SK-N-SH (cell line): ENCODE data around the gene COL25A1. TPM values are rescaled to one million over a fixed set of nuclear protein-coding genes. Genes with fewer than 3 reads are reported as not detected.

ENCODE experiments used
- CTCF ChIA-PET: fragments of 300-600, 350-600 bp; formaldehyde crosslinking; extraction: SDS; loops from one replicate; lab custom pipeline; 2021; lab: Yijun Ruan, JAX
- POLR2A ChIA-PET: fragments of 350-600 bp; sonication (Branson Sonifier 250); formaldehyde crosslinking; extraction: SDS; loops from one replicate; lab custom pipeline; 2020; ENCODE audit warnings: antibody characterized with exemption, inconsistent platforms; lab: Yijun Ruan, JAX
- DNase-seq: peaks from one replicate; pipeline ENCODE4 v3.0.0; 2012
- H2AFZ ChIP-seq: fragments of 200-600 bp; sonication (generic); 2 replicates; pipeline ENCODE4 v1.8.1; 2016; ENCODE audit warnings: antibody characterized with exemption, mild to moderate bottlenecking, low read depth
- H3F3A ChIP-seq: fragments of 200-600 bp; sonication (generic); replicated peaks from 2 replicates; pipeline ENCODE3; 2016; ENCODE audit warnings: antibody characterized with exemption, mild to moderate bottlenecking; ENCODE audit not compliant: insufficient read depth
- H3K27ac ChIP-seq, 2 experiments: fragments of 200-500 bp in 1 of 2; fragments of 200-600 bp in 1 of 2; sonication (Bioruptor generic) in 1 of 2; sonication (generic), shearing (Covaris generic) in 1 of 2; 2 replicates each; pipeline versions ENCODE4 v1.5.1 to v1.6.1; 2014 to 2016; ENCODE audit warnings: low read depth in 2 of 2, inconsistent platforms in 1 of 2, low read length in 1 of 2, mild to moderate bottlenecking in 1 of 2, mixed read lengths in 1 of 2
- H3K27me3 ChIP-seq: fragments of 200-600 bp; sonication (generic), shearing (Covaris generic); 2 replicates; pipeline ENCODE4 v1.6.1; 2016; ENCODE audit warnings: mixed run types; ENCODE audit not compliant: insufficient read depth
- H3K36me3 ChIP-seq, 2 experiments: fragments of 200-500 bp in 1 of 2; fragments of 200-600 bp in 1 of 2; sonication (Bioruptor generic) in 1 of 2; sonication (generic) in 1 of 2; replicated peaks in 1 of 2; 2 replicates each; pipeline versions ENCODE3 to v1.5.1; 2014 to 2016; ENCODE audit warnings: low read length in 1 of 2, mild to moderate bottlenecking in 1 of 2; ENCODE audit not compliant: insufficient read depth in 2 of 2, control insufficient read depth in 1 of 2
- H3K4me1 ChIP-seq, 2 experiments: fragments of 200-500 bp in 1 of 2; fragments of 200-600 bp in 1 of 2; sonication (Bioruptor generic) in 1 of 2; sonication (generic), shearing (Covaris generic) in 1 of 2; 2 replicates each; pipeline versions ENCODE4 v1.5.1 to v1.6.1; 2014 to 2016; ENCODE audit warnings: low read depth in 1 of 2, low read length in 1 of 2, mixed run types in 1 of 2; ENCODE audit not compliant: insufficient read depth in 2 of 2, control insufficient read depth in 1 of 2
- H3K4me2 ChIP-seq: fragments of 200-600 bp; sonication (generic), shearing (Covaris generic); 2 replicates; pipeline ENCODE4 v1.6.1; 2017; ENCODE audit warnings: mixed run types
- H3K4me3 ChIP-seq, 2 experiments: fragments of 200-500 bp in 1 of 2; fragments of 200-600 bp in 1 of 2; sonication (Bioruptor generic) in 1 of 2; sonication (generic), shearing (Covaris generic) in 1 of 2; 2 replicates each; pipeline versions ENCODE4 v1.5.1 to v1.8.1; 2014 to 2016; ENCODE audit warnings: low read depth in 2 of 2, inconsistent platforms in 1 of 2, low read length in 1 of 2, mild to moderate bottlenecking in 1 of 2, mixed read lengths in 1 of 2, moderate library complexity in 1 of 2
- H3K79me2 ChIP-seq: fragments of 200-600 bp; sonication (generic); 2 replicates; pipeline ENCODE4 v1.8.1; 2017; ENCODE audit warnings: mild to moderate bottlenecking; ENCODE audit not compliant: insufficient read depth
- H3K9ac ChIP-seq: fragments of 200-600 bp; sonication (generic); 2 replicates; pipeline ENCODE4 v1.6.1; 2017; ENCODE audit warnings: mixed run types
- H3K9me2 ChIP-seq: fragments of 200-600 bp; sonication (generic); 2 replicates; pipeline ENCODE4 v1.6.1; 2017; ENCODE audit warnings: mixed run types
- H3K9me3 ChIP-seq: fragments of 200-600 bp; sonication (generic); 2 replicates; pipeline ENCODE4 v1.6.1; 2017; ENCODE audit warnings: mixed run types, mild to moderate bottlenecking, moderate library complexity
- H4K20me1 ChIP-seq: fragments of 200-600 bp; sonication (generic); 2 replicates; pipeline ENCODE4 v1.6.1; 2017; ENCODE audit warnings: mild to moderate bottlenecking, mixed run types; ENCODE audit not compliant: insufficient read depth
- CHD2 ChIP-seq: fragments of 150-350 bp; IDR thresholded peaks from 2 replicates; pipeline ENCODE4 v1.6.1; 2018; ENCODE audit warnings: low read length; ENCODE audit not compliant: partially characterized antibody
- ELF1 ChIP-seq: IDR thresholded peaks from 2 replicates; pipeline ENCODE4 v1.4.0; 2012
- FOXJ3 ChIP-seq: sonication (generic); formaldehyde crosslinking; IDR thresholded peaks from 2 replicates; pipeline ENCODE4 v1.5.1; 2020; ENCODE audit warnings: mild to moderate bottlenecking, missing genetic modification reagents
- GABPA ChIP-seq: IDR thresholded peaks from 2 replicates; pipeline ENCODE4 v1.4.0; 2012; ENCODE audit warnings: low read depth, mild to moderate bottlenecking
- MXI1 ChIP-seq: IDR thresholded peaks from 2 replicates; pipeline ENCODE4 v1.6.1; 2012; ENCODE audit warnings: mild to moderate bottlenecking, low read depth, low read length, improper control_type of control experiment
- NRF1 ChIP-seq: IDR thresholded peaks from 2 replicates; pipeline ENCODE4 v1.6.1; 2012; ENCODE audit warnings: low read depth, mild to moderate bottlenecking, low read length
- RFX5 ChIP-seq: IDR thresholded peaks from 2 replicates; pipeline ENCODE4 v1.6.1; 2012; ENCODE audit warnings: mild to moderate bottlenecking, improper control_type of control experiment, low read length
- TCF12 ChIP-seq: IDR thresholded peaks from 2 replicates; pipeline ENCODE4 v1.4.0; 2012
- YY1 ChIP-seq: IDR thresholded peaks from 2 replicates; pipeline ENCODE4 v1.4.0; 2012; ENCODE audit warnings: low read depth, mild to moderate bottlenecking
- WGBS: methylation state at CpG from one replicate; pipeline ENCODE4 v1.1.6; 2017; ENCODE audit warnings: low lambda C conversion rate; 5-methylcytosine and 5-hydroxymethylcytosine counted together
- polyA plus RNA-seq, 3 experiments: library from polyadenylated mRNA; depleted of rRNA; stranded (reverse); fragments of >200 nt; gene quantifications; 2 replicates each; pipeline ENCODE4 v1.2.3, GENCODE V29; 2012

COL25A1 gene
- polyA plus RNA-seq, 1 of the 3 experiments (the other 2 are of a cell fraction), result not detected

GRCh38 chr4:109029987-109030386 is 272.5 kb downstream of the COL25A1 start:
- Histone ChIP-seq H3K4me2 (no peak overlapping the region), H4K20me1 (no peaks in the 10 kb centered on the region), H3K9me3 (no peaks in the 10 kb centered on the region), H3K9ac (no peak overlapping the region), H3K27ac (no peak overlapping the region), H3K27me3 (no peaks in the 10 kb centered on the region; the same call in 1 of the 2 replicates)
- POLR2A ChIA-PET, result no interaction called here
- DNase-seq, result no peak
- WGBS, result 4% methylated on average over 4 of the region's 4 CpGs
- TF ChIP-seq CHD2, result no peak
- TF ChIP-seq, all 33 proteins: peak for 0
- Histone ChIP-seq H3K4me3 (no peak overlapping the region), H3K36me3 (no peaks in the 10 kb centered on the region), H3K9me2 (no peaks in the 10 kb centered on the region), H2AFZ (no peak overlapping the region), H3F3A (no peaks in the 10 kb centered on the region), H3K4me1 (no peaks in the 10 kb centered on the region), H3K79me2 (no peaks in the 10 kb centered on the region)
- CTCF ChIA-PET, result no interaction called here

GRCh38 chr4:109027016-109027500 is 275.4 kb downstream of the COL25A1 start:
- Histone ChIP-seq H3K27ac (no peak overlapping the region), H3K36me3 (no peaks in the 10 kb centered on the region), H3K9me3 (no peaks in the 10 kb centered on the region), H3K4me2 (no peak overlapping the region), H3K27me3 (no peaks in the 10 kb centered on the region; the same call in 1 of the 2 replicates), H4K20me1 (no peaks in the 10 kb centered on the region), H3K4me1 (no peaks in the 10 kb centered on the region), H3F3A (no peaks in the 10 kb centered on the region), H3K4me3 (no peak overlapping the region), H3K79me2 (no peaks in the 10 kb centered on the region), H3K9ac (no peak overlapping the region), H3K9me2 (no peaks in the 10 kb centered on the region), H2AFZ (no peak overlapping the region)
- ChIA-PET POLR2A (no interaction called here), CTCF (no interaction called here)
- WGBS, result 12% methylated on average over 5 of the region's 5 CpGs
- no peak for DNase-seq
- TF ChIP-seq RFX5, result no peak
- no peak for TF ChIP-seq GABPA
- no peak for TF ChIP-seq ELF1
- TF ChIP-seq FOXJ3 (CRISPR knock-in tag), result no peak
- TF ChIP-seq MXI1, result no peak
- no peak for TF ChIP-seq YY1

GRCh38 chr4:109026588-109026987 is 275.9 kb downstream of the COL25A1 start:
- no peak overlapping the region for H3K4me2 ChIP-seq
- no peak for DNase-seq
- H3K27ac ChIP-seq, result no peak overlapping the region
- H2AFZ ChIP-seq, result 0 out of 2 replicates have a peak overlapping the region, but pooled peaks have one; percentile 17
- WGBS, result 7% methylated on average over 4 of the region's 4 CpGs
- no peaks in the 10 kb centered on the region for H3K79me2 ChIP-seq
- no peaks in the 10 kb centered on the region for H3K4me1 ChIP-seq
- CTCF ChIA-PET, result interaction anchor here (0.6 kb wide), 1 partner anchor 978 kb away, joined by 4 read pairs; no protein-coding TSS in a partner anchor
- H4K20me1 ChIP-seq, result no peaks in the 10 kb centered on the region
- H3K9ac ChIP-seq, result no peak overlapping the region
- H3K9me2 ChIP-seq, result no peaks in the 10 kb centered on the region
- H3K4me3 ChIP-seq, result no peak overlapping the region
- no peaks in the 10 kb centered on the region; the same call in 1 of the 2 replicates for H3K27me3 ChIP-seq
- TF ChIP-seq TCF12, result no peak
- no peak for TF ChIP-seq NRF1
- TF ChIP-seq FOXJ3 (CRISPR knock-in tag), result no peak
- H3K9me3 ChIP-seq, result no peaks in the 10 kb centered on the region
- POLR2A ChIA-PET, result no interaction called here
- H3K36me3 ChIP-seq, result no peaks in the 10 kb centered on the region
- H3F3A ChIP-seq, result no peaks in the 10 kb centered on the region
